GM18519 (cell line): ENCODE results near the gene ANKK1.

Experiments used
- ATAC-seq: cut with Tn5 transposase; IDR thresholded peaks from one replicate; pipeline ENCODE4 v1.9.1; 2021; ENCODE audit warnings: mild to moderate bottlenecking, moderate library complexity; ENCODE audit not compliant: unreplicated experiment, low FRiP score

ANKK1 gene

DNA sequence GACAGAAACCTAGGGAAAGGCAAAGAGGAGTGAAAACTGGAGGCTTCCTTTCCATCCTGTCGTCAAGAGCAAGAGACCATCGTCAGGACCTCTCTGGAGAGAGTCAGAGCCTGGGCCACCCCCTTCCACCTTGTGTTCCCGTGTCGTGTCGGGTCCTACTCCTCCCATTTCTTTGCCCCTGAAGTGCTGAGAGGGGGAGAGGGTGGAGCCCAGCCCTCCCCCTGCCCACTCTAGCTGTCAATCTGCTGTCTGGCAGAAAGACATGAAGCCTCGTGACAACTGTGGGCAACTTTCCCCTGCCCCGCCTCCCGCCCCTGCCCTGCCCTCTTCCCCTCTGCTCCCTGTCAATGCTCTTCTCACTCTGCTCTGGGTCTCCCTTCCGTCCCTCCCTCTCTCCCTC, 20.6 kb downstream of the ANKK1 start:
- no peak for ATAC-seq

DNA sequence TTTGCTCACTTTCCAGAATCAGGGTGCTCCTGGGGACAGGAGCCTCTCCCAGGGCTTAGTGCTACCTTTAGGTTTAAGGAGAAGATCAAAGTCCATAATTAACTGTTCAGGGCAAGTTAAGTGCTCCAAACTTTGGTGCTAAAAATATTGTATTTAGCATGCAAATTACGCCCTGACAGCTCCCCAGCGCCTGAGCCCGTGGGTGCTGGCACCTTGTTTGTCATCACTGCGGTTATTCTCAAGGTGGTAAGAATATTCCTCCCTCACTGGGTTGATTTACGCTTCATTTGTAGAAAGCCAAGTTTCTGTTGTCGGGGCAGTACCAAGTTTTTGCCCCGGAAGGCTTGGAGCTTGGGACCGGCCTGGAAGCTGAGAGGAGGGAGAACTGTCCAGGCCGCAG, 21.3 kb downstream of the ANKK1 start:
- no peak for ATAC-seq

DNA sequence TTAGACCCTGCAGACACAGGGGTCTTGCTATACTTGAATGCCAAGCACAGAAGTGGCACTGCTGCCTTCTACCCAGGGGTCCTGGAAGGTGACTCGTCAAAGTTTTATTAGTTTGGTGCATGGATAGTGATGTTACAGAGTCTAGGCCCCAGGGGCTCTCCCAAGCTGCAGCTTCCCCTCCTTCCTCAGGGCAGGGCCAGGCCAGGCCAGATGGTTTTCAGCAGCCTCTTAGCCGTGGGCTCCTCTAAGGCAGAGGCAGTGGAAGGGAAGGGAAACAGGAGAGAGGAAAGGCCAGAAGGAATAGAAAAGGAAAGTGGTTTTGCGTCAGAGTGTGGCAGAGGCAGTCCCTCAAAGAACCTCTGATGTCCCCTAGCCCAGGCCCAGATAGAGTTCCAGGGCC, 21.9 kb downstream of the ANKK1 start:
- ATAC-seq: no peak

DNA sequence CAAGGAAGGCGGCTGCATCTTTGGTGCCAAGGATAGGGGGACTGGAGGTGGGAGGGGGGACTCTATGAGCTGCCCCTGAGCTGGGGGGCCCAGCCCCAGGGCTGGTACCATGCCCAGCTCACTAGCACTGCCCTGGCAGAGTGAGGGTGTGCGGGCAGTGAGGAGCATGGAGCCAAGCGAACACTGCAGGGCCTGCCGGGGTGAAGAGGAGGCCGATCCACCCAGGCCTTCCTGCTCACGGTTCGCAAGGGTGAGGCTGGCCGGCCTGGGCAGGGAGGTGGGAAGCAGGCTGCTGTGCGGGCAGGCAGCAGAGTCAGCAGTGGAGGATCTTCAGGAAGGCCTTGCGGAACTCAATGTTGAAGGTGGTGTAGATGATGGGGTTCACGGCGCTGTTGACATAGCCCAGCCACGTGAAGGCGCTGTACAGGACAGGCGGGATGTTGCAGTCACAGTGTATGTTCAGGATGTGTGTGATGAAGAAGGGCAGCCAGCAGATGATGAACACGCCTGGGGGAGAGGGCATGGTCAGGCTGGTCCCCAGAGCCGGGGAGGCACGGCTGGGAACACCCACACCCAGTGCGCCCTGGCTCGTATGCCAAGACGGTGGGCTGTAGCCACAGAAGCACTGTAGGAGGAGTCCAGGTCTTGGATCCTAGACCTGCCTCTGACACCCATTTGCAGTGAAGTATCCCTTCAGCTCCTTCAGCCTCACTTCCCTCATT, 23.0 kb downstream of the ANKK1 start:
- ATAC-seq: no peak

DNA sequence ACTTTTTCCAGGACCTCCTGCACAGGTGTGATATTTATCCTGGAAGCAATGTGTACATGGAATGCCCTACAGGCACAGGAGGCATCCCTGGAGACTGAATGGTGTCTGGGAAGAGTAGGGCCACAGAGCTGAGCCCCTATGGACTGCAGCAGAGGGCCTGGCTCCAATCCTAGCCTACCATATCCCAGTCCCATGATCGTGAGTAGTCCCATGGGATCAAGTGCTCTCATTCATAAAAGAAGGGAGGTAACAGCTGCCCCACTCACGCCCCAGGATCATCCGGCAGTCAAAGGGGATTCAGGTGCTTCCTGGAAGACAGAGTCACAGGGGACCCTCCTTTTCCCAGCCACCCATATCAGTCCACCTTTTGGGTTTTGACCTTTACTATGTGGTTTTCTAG, 24.0 kb downstream of the ANKK1 start:
- ATAC-seq: no peak

DNA sequence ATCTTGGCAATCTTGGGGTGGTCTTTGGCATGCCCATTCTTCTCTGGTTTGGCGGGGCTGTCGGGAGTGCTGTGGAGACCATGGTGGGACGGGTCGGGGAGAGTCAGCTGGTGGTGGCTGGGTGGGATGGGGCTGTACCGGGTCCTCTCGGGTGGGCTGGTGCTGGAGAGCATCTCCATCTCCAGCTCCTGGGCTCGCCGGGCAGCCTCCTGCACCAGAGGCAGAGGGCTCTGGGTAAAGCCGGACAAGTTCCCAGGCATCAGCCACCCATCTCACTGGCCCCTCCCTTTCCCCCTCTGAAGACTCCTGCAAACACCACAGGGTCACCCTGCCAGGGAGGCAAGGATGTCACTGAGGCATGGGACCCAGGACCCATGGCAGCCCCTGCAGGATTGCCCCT, 25.1 kb downstream of the ANKK1 start:
- no peak for ATAC-seq

DNA sequence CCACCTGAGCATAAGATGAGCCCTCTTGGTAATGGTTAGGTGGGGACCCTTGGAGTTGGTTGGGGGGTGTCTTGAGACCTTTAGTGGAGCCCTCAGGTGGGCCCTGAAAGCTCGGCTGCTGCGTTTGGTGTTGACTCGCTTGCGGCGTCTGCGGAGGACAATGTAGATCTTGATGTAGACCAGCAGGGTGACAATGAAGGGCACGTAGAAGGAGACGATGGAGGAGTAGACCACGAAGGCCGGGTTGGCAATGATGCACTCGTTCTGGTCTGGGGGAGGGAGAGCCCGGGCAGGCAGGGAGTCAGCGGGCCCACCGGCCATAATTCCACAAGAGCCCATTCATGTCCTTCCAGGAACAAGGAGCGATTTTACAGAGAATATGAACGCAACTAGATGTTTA, 27.8 kb downstream of the ANKK1 start:
- ATAC-seq: no peak

DNA sequence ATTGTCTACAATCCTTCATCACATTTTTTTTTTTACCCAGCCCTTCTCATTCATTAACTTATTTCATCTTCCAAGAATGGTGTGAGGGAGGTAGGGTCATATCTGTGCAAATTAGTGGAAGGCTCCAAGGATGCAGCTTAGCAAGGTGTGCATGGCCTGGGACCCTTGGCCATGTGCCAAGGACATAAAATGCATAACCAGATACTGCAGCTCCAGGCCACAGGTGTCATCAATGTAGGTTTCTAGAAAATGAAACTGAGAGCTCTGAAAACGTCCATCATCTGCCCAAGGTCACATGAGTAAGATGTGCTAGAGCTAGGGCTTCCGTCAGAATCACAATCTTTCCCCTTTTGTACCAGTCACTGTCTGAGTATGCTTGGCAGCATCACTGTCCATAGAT, 29.8 kb downstream of the ANKK1 start:
- no peak for ATAC-seq

DNA sequence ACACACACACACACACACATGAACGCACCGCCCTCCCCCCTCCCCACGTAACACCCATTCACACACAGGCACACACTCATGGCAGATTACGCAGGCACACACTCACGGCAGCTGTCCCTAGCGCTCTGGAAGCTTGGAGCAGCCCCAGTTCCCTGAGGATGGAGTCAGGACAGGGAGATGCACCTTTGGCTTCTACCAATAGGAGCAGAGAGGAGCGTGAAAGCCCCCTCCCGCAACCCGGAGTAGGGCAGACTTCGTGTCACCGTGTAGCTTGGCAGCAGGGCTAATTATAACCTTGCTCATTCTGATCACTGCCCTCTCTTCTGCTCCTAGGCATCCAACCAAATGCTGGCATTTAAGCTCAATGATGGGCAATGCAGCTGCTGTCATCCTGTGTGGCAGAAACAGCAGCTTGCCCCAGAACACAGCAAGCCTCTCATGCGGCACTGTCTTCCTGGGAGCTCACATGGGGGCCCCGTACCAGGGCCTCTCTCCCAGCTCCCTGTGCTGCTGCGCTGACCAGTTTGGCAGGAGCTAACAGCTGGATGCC, 31.9 kb downstream of the ANKK1 start:
- ATAC-seq: no peak

DNA sequence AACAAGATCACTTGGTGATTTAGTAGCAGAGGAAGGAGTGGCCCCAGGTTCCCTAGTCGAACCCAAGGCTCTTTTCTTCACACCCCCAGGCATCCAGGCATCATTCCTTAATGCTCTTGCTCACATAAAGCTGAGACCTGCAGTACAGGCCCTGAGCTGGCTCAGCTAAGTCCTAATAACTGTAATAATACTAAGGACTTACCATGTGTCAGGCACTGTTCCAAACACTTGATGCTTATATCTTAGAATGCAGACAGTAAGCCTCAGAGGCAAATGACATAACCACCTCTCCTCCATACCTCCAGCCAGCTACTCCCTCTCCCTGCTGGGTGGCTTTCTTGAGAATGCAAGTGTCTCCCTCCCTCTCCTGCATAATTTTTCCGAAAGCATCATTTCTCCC, 33.2 kb downstream of the ANKK1 start:
- ATAC-seq: no peak

DNA sequence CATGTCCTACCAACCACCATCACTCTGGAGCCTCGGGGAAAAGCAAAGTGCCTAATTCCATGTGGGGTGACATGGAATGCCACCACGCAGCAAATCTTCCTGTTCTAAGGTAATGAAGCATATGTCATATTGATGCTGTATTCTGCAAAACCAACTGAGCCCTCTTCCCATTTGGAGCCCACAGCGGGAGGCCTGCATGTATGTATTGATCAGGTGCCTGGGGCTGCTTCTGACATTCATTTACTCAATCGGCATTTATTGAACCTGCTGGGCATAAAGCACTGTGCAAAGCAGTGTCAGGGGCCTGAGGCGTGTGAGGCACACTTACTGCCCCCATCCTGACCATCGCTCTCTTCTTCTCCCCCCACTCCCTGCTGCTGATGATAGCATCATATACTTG, 39.1 kb downstream of the ANKK1 start:
- ATAC-seq: no peak

DNA sequence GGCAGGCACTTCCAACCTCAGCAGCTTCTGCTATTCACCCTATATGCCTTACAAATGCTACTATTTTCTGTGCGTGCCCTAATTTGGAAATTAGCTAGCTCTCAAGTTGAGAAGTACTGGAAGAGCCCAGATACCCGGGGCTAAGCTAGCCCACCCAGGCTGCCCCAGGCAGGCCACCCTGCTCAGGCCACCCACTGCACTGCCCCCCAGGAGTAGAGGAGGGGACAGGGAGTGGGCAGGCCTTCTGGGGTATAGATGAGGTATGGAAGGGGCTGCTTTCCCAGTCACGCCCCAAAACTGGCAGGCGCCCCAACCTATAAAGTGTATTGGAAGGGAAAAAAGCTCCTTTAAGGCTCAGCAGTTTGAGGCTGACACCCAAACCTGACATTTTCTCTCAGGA, 44.2 kb downstream of the ANKK1 start:
- no peak for ATAC-seq

DNA sequence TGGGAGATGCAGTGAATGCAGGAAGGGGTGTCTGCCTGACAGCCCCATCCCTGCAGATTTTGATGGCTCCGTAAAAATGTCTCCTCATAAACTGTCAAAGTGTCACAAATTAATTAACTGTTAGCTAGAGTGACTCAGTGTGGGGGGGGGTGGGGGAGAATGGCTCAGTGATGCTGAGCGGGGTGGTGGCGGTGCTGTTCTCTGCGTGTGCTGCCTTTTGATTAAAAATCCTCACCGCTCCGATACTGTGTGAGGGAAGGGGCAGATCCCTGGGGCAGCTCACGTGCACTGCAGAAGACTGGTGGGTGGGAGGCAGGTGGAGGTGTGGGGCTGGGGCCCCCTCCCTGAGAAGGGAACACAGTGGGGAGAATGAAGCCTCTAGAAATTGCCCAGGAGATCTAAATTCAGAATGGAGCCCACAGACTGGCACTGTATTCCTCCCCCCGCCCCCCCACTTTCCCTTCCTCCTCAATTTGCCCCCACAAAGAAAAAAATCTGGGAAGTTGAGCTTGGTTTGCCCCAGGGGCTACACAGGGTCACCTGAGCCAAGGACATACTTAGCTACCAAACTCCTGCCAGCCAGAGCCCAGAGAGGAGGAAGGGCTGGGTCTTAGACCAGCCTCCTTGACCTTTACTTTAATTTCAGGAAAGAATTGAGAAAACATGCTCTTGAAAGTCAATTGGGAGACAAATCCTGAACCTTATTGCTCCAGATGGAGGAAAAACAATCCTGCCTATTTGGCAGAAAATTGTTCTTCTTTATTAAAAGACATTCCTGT, 47.8 kb downstream of the ANKK1 start:
- no peak for ATAC-seq

DNA sequence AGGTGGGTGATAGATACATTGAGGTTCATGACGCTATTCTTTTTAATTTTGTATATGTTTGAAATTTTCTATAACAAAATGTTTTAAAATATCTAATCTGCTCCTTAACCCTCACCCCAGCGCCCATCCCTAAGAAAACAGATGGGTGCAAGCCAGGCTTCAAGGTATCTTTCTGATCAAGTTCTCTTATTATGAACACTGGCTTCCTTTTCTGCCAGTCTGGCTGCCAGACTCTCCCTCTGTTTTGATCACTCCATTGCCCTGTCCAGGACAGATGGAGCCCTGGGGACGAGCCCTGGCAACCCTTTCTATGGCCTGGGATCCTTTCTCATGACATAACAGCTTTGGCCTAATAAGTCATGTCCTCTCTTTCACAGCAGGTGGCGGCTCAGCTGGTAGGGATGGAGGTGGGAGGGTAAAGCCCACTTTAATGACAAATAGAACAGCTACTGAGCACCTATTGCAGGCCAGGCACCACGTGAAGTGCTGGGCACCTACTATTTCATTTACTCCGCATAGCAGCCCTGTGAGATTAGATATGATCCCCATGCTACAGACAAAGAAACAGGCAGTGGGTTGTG, 49.2 kb downstream of the ANKK1 start:
- ATAC-seq: no peak

DNA sequence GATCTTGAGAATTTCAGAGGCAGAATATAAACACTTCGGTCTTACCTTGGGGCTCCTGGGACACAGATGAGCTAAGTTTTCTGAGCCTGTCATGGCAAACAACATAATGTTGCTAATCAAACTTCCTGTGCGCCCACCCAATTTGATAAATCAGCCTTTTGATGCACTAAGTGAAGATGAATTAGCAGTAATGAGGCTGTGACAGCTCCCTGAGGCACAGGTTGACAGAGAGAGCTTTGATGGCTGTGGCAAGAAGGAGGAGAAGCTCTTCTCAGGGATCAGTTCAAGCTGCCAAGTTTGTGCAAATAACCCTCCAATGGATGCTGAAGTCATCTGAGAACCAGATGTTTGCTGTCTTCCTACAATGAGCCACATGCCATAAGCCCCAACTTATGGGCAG, 53.2 kb downstream of the ANKK1 start:
- no peak for ATAC-seq

DNA sequence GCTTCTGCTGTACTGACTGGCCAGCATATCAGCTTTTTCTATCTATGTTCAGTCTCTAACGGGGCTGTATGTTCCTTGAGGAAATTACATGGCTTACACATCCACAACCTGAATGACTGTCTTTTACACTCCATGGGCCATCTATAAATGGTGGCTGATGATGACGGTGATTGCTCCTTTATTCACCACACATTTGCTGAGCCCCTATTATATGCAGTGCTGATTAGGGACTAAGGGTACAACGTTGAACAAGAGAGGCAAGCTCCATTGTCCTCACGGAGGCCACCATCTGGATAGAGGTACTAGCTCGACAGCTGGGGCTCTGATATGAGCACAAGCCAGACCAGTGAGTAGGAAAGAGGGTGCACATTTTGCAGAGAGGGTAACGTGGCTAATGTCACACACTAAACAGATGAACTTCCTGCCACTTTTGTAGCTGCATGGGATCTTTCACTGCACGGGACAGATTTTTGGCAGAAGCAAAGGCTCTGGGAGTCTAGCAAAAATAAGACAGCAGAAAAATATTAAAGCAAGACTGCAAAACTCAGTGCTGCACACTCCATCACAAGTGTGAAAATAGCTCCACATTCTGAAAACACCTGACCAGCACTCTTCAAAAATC, 57.0 kb downstream of the ANKK1 start:
- ATAC-seq: no peak

DNA sequence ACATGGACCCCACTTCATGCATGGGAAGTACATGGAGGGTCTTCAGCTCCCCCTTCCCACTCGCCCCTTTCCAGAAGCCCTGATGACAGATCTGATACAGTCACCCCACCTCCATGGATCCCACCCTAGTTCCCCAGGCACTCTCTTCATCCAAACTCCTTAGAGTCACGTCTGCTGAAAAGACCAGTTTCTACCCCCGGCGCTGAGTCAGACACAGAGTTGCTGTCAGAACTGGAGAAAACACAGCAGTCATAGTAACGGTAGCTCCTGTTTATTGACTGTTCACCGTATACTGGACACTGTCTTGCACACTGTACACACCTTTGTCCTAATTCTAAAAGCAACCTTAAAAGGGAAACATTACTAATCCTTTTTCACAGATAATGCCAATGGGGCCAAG, 58.5 kb downstream of the ANKK1 start:
- ATAC-seq: peak; percentile 53

DNA sequence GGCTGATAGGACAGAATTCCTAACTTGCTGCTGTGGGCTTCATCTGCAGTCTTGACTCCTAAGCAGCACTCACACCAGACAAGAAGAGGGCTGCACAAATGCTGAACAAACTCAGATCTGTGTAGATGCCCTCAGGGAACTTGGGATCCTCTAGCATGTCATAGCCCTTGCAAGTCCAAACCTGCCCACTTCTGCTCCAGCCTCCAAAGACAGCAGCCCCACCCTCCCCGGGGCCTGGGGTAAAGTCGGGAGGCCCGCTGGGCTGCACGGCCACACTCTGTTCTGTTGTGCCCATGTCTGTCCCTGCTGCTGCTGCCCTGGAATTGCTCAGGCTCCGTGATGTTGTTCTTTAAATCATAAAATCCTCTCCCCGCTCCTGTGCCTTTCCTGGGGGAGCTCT, 59.4 kb downstream of the ANKK1 start:
- ATAC-seq: no peak

DNA sequence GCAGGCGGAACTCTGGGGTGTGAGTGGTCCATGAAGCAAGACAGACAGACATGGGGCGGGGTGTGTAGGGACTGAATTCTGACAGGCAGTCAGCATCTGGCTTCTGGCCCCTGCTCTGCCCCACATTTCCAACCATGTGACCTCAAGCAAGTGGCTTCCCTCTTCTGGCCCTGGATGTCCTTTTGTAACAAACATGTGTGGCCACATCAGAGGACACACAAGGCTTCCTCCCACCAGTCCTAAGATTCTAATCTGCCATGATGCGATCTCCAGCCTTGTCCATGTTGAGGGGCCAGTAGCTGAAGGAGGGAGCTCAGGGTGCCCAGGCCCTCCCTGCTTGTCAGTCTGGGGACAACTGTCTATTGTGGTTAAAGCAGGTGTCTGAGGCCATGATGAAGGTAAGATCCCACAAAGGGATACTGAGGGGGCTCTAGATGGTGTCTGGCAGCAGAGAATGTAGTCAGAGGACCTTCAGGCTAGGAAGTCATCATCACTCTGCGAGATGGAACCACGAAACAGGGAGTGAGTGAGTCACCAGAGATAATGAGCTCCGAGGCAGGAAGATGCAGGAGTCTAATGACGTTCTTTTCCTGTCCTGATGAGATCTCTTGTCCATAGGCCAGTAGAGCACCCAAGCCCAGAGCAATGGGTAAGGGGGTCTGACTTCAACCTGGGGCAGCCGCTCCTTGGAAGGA, 60.2 kb downstream of the ANKK1 start:
- no peak for ATAC-seq

DNA sequence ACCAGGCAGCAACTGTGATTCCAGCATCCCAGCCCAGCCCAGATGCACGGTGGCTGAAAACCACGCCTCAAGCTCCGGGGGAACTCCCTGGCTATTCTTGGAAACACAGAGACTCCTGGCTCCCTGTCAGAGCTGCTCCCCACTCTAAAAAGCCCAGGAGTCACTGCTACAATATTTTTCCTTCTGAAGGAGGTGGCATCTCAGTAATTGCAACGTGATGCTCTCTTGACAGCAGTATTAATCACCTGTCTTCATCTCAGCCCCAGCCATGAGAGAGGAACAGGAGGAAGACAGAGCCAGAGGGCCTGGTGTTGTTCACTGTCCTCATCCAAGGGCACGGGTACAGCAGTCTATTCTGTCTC, 60.7 kb downstream of the ANKK1 start:
- no peak for ATAC-seq

DNA sequence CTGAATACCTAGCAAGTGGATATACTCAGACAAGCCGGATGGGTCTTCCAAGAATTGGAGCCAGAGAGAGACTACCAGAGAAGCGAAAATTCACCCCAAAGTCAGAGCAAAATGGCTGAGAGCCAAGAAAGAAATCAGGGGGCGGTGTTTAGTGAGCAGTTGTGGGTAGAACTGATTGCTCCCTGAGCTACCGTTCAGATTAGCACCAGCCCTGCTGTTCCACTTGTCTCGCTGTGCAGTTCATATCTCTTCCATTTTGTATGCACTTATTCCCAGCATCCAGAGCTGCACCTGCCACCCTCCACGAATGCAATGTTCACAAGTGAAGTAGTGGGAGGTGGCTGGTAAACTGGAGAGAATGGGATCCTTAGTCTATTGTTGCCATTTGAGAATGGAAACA, 62.2 kb downstream of the ANKK1 start:
- no peak for ATAC-seq
